Mammary epithelial cell (primary cell): ENCODE data around the gene GPC6.

ENCODE experiments used
- EZH2 ChIP-seq: IDR thresholded peaks from 2 replicates; pipeline ENCODE4 v1.6.1; 2012; ENCODE audit warnings: low read length, inconsistent platforms, borderline replicate concordance
- TF ChIP-seq, protein P1 (sequence below), 2 donors: IDR thresholded peaks in 1 of 2; conservative IDR thresholded peaks in 1 of 2; 2 replicates each; pipeline ENCODE4 v1.5.1; 2011 to 2012; ENCODE audit warnings: inconsistent platforms in 2 of 2, low read length in 2 of 2, mild to moderate bottlenecking in 2 of 2, control low read depth in 1 of 2, low read depth in 1 of 2; ENCODE audit not compliant: insufficient read depth in 1 of 2; ENCODE audit errors: extremely low read depth in 1 of 2

DNA sequence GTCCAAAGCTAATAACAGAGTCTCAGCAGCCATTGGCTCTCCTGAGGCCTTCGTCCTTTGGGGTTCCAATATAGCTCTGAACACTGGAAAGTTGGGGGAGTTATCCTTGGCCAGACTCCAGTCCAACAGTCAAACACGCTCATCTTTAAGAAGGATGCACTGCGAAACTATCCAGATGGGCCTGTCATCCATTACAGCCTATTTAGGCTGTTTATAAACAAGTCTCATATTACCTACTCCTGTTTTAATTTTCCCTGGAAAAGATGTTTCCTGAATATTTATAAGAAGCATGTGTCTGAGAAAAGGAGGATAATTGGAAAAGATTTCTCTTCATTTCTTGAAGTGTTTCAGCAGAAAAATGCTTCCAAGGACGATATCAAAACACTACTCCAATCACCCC lies 1082.2 kb downstream of the GPC6 start:
- TF ChIP-seq, protein P1, sequence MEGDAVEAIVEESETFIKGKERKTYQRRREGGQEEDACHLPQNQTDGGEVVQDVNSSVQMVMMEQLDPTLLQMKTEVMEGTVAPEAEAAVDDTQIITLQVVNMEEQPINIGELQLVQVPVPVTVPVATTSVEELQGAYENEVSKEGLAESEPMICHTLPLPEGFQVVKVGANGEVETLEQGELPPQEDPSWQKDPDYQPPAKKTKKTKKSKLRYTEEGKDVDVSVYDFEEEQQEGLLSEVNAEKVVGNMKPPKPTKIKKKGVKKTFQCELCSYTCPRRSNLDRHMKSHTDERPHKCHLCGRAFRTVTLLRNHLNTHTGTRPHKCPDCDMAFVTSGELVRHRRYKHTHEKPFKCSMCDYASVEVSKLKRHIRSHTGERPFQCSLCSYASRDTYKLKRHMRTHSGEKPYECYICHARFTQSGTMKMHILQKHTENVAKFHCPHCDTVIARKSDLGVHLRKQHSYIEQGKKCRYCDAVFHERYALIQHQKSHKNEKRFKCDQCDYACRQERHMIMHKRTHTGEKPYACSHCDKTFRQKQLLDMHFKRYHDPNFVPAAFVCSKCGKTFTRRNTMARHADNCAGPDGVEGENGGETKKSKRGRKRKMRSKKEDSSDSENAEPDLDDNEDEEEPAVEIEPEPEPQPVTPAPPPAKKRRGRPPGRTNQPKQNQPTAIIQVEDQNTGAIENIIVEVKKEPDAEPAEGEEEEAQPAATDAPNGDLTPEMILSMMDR (conservative IDR thresholded peaks at IDR 0.05 in 1 of 2, IDR thresholded peaks at IDR 0.05 in 1 of 2; ENCODE audit: extremely low read depth in 1 of 2, insufficient read depth in 1 of 2, low read depth in 1 of 2, low read length in 2 of 2) = no peak
- no peak for TF ChIP-seq EZH2
